RWPE2 (cell line): ENCODE results near the gene SIRT6.
"Not testable (repeated sequence)": the region's sequence is repeated elsewhere in the genome, so short reads cannot be mapped to it uniquely, and the experiment has no call there.

Source experiments
- ATAC-seq: fragments of 200-7000 bp; cut with Tn5 transposase; 3 replicates; pipeline ENCODE4 v1.9.1; 2021; ENCODE audit warnings: low read depth
- DNase-seq: peaks from one replicate; pipeline ENCODE4 v3.0.0-alpha.2; 2020; ENCODE audit warnings: low spot score
- H3K27ac ChIP-seq: fragments of 450-650 bp; 2 replicates; pipeline ENCODE4 v1.5.1; 2017; ENCODE audit warnings: mild to moderate bottlenecking; ENCODE audit not compliant: poor library complexity, severe bottlenecking
- H3K27me3 ChIP-seq: fragments of 250-450 bp; sonication (Bioruptor Pico); 2 replicates; pipeline ENCODE4 v1.5.1; 2021; ENCODE audit warnings: mild to moderate bottlenecking, moderate library complexity; ENCODE audit not compliant: insufficient read depth, poor library complexity, severe bottlenecking
- H3K36me3 ChIP-seq: fragments of 250-450 bp; sonication (Bioruptor Pico); 2 replicates; pipeline ENCODE4 v1.5.1; 2020; ENCODE audit warnings: low read depth, mild to moderate bottlenecking, moderate library complexity
- H3K4me1 ChIP-seq: fragments of 250-450 bp; sonication (Bioruptor Pico); 2 replicates; pipeline ENCODE4 v1.5.1; 2021; ENCODE audit warnings: mild to moderate bottlenecking, moderate library complexity; ENCODE audit not compliant: insufficient read depth, poor library complexity, severe bottlenecking
- H3K4me3 ChIP-seq: fragments of 250-450 bp; sonication (Bioruptor Pico); 2 replicates; pipeline ENCODE4 v1.5.1; 2021; ENCODE audit warnings: mild to moderate bottlenecking, moderate library complexity; ENCODE audit not compliant: severe bottlenecking
- H3K9me3 ChIP-seq: fragments of 250-450 bp; sonication (Bioruptor Pico); 2 replicates; pipeline ENCODE4 v1.5.1; 2021; ENCODE audit warnings: mild to moderate bottlenecking, moderate library complexity; ENCODE audit not compliant: severe bottlenecking
- CTCF ChIP-seq: fragments of 450-650 bp; IDR thresholded peaks from one replicate; pipeline ENCODE4 v1.5.1; 2017; ENCODE audit warnings: mild to moderate bottlenecking, moderate library complexity; ENCODE audit not compliant: poor library complexity, severe bottlenecking

The SIRT6 gene

GRCh38 chr19:4144666-4145249 lies 37.6 kb downstream of the SIRT6 start:
- Histone ChIP-seq H3K9me3 (no peaks in the 10 kb centered on the region), H3K36me3 (no peaks in the 10 kb centered on the region), H3K4me1 (no peaks in the 10 kb centered on the region), H3K27me3 (no peaks in the 10 kb centered on the region), H3K27ac (no peak overlapping the region), H3K4me3 (no peak overlapping the region)
- ATAC-seq: no peak
- no peak for DNase-seq
- no peak for TF ChIP-seq CTCF

- not testable (repeated sequence) for ATAC-seq, H3K27ac ChIP-seq, H3K4me1 ChIP-seq, H3K4me3 ChIP-seq, H3K27me3 ChIP-seq, DNase-seq, H3K9me3 ChIP-seq, H3K36me3 ChIP-seq
Measured at GRCh38 chr19:4142916-4143315, 39.4 kb downstream of the SIRT6 start.

GRCh38 chr19:4140237-4140711 lies 42.1 kb downstream of the SIRT6 start:
- TF ChIP-seq CTCF: peak; percentile 67
- no peaks in the 10 kb centered on the region for H3K9me3 ChIP-seq
- ATAC-seq: peak; percentile 66; the same call in 1 of the 3 replicates
- no peaks in the 10 kb centered on the region for H3K36me3 ChIP-seq
- no peak overlapping the region for H3K27ac ChIP-seq
- H3K4me3 ChIP-seq: no peak overlapping the region
- H3K27me3 ChIP-seq: no peaks in the 10 kb centered on the region
- no peaks in the 10 kb centered on the region for H3K4me1 ChIP-seq
- DNase-seq: no peak

DNA sequence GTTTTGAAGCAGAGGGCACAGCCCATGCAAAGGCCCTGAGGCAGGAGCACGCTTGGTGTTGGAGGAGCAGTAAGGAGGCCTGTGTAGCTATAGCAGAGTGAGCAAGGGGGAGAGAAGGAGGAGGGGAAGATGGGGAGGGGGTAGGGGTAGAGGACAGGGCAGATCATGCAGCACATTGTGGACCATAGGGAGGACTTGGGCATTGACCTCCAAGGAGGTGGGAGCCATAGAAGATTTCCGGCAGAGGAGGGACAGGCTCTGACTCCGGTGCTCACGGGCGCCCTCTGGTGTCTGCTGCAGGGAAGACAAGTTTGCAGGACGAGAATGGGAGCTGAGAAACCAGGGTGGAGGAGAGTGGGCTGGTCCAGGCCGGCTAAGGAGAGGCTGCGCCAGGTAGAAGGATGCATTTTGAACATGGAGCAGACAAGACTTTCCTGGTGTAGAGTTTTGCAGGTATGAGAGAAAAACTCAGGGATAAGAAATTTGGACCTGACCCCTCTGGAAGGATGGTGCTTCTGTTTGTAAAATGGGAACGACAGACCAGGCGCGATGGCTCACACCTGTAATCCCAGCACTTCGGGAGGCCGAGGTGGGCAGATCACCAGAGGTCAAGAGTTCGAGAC lies 42.6 kb downstream of the SIRT6 start:
- ATAC-seq (peak; percentile 67), DNase-seq (no peak)
- Histone ChIP-seq H3K4me1 (no peaks in the 10 kb centered on the region), H3K4me3 (no peak overlapping the region), H3K9me3 (no peaks in the 10 kb centered on the region), H3K27ac (no peak overlapping the region), H3K36me3 (no peaks in the 10 kb centered on the region), H3K27me3 (no peaks in the 10 kb centered on the region)
- TF ChIP-seq CTCF: peak; percentile 71

DNA sequence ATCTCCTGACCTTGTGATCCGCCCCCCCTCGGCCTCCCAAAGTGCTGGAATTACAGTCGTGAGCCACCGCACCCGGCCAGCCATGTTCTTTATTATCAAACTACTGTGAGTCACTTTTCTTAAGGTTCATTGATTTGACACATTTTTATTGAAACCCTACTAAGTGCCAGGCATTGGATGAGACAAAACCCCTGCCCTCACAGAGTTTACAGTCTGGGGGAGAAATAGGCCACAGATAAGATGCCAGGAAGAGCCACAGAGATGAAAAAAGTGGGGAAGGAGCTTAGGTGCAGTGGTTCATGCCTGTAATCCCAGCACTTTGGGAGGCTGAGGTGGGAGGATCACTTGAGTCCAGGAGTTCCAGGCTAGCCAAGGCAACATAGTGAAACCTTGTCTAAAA lies 43.9 kb downstream of the SIRT6 start:
- Histone ChIP-seq H3K27ac (no peak overlapping the region), H3K27me3 (no peaks in the 10 kb centered on the region), H3K4me3 (no peak overlapping the region), H3K36me3 (no peaks in the 10 kb centered on the region), H3K4me1 (no peaks in the 10 kb centered on the region), H3K9me3 (no peaks in the 10 kb centered on the region)
- TF ChIP-seq CTCF: no peak
- DNase-seq: no peak
- no peak for ATAC-seq
